ENCODE measurements around the gene FAM120B. TPM values are rescaled to one million over a fixed set of nuclear protein-coding genes. Genes with fewer than 3 reads are reported as not detected.

Gene FAM120B
- total RNA-seq, 6 experiments from 2014 or later = 33.3 to 36.6 (median 35.4) TPM

- H3K9me3 Mint-ChIP-seq = peaks cover 11% of the 10 kb centered on the region
- H3K4me3 Mint-ChIP-seq = no peak overlapping the region
- DNase-seq = no peak
- no peak for TF ChIP-seq CTCF (IDR thresholded peaks at IDR 0.05)
- no peak overlapping the region for H3K27ac Mint-ChIP-seq
- peaks cover 55% of the 10 kb centered on the region for H3K27me3 Mint-ChIP-seq (ENCODE audit: insufficient read depth)
- H3K4me1 Mint-ChIP-seq (ENCODE audit: low read depth) = peaks cover 15% of the 10 kb centered on the region
- peaks cover 8% of the 10 kb centered on the region; the same call in 1 of the 2 replicates for H3K36me3 Mint-ChIP-seq (ENCODE audit: low read depth)
Measured at GRCh38 chr6:170296746-170297575, 9.6 kb upstream of the FAM120B start.

GRCh38 chr6:170297576-170298330 is 8.8 kb upstream of the FAM120B start:
- H3K27ac Mint-ChIP-seq = no peak overlapping the region

GRCh38 chr6:170298688-170299087 is 7.9 kb upstream of the FAM120B start:
- H3K36me3 Mint-ChIP-seq (ENCODE audit: low read depth) = peaks cover 9% of the 10 kb centered on the region; the same call in 1 of the 2 replicates
- H3K4me3 Mint-ChIP-seq = no peak overlapping the region
- no peak for DNase-seq
- no peak overlapping the region for H3K27ac Mint-ChIP-seq
- H3K27me3 Mint-ChIP-seq (ENCODE audit: insufficient read depth) = peaks cover 41% of the 10 kb centered on the region
- no peak for TF ChIP-seq CTCF (IDR thresholded peaks at IDR 0.05)
- no peaks in the 10 kb centered on the region for H3K4me1 Mint-ChIP-seq (ENCODE audit: low read depth)
- H3K9me3 Mint-ChIP-seq = peaks cover 11% of the 10 kb centered on the region

More at GRCh38 chr6:170297576-170298330, 8.8 kb upstream of the FAM120B start:
- Mint-ChIP-seq H3K4me1 (ENCODE audit: low read depth) (peaks cover 7% of the 10 kb centered on the region), H3K27me3 (ENCODE audit: insufficient read depth) (peaks cover 47% of the 10 kb centered on the region), H3K4me3 (no peak overlapping the region), H3K9me3 (peaks cover 11% of the 10 kb centered on the region), H3K36me3 (ENCODE audit: low read depth) (peaks cover 9% of the 10 kb centered on the region; the same call in 1 of the 2 replicates)
- no peak for TF ChIP-seq CTCF (IDR thresholded peaks at IDR 0.05)
- no peak for DNase-seq

GRCh38 chr6:170301184-170301583 is 5.4 kb upstream of the FAM120B start:
- peaks cover 9% of the 10 kb centered on the region; the same call in 1 of the 2 replicates for H3K36me3 Mint-ChIP-seq (ENCODE audit: low read depth)
- no peak overlapping the region for H3K4me3 Mint-ChIP-seq
- no peak for TF ChIP-seq CTCF (IDR thresholded peaks at IDR 0.05)
- H3K9me3 Mint-ChIP-seq = peaks cover 11% of the 10 kb centered on the region
- no peak overlapping the region for H3K27ac Mint-ChIP-seq
- peaks cover 7% of the 10 kb centered on the region; the same call in 1 of the 2 replicates for H3K4me1 Mint-ChIP-seq (ENCODE audit: low read depth)
- no peak for DNase-seq
- peaks cover 25% of the 10 kb centered on the region for H3K27me3 Mint-ChIP-seq (ENCODE audit: insufficient read depth)

- peaks cover 11% of the 10 kb centered on the region for H3K9me3 Mint-ChIP-seq
- peaks cover 38% of the 10 kb centered on the region for H3K4me1 Mint-ChIP-seq (ENCODE audit: low read depth)
- H3K36me3 Mint-ChIP-seq (ENCODE audit: low read depth) = peaks cover 19% of the 10 kb centered on the region
- H3K27me3 Mint-ChIP-seq (ENCODE audit: insufficient read depth) = peaks cover 3% of the 10 kb centered on the region; the same call in 1 of the 2 replicates
- H3K27ac Mint-ChIP-seq = peak overlapping the region; percentile 51
- DNase-seq = no peak
- no peak for TF ChIP-seq CTCF (IDR thresholded peaks at IDR 0.05)
- peak overlapping the region; percentile 93 for H3K4me3 Mint-ChIP-seq
Measured at GRCh38 chr6:170305805-170306323, 694 bp upstream of the FAM120B start.
